H1 (cell line): ENCODE measurements around the gene PAX3. TPM values are rescaled to one million over a fixed set of nuclear protein-coding genes. Genes with fewer than 3 reads are reported as not detected.

Experiments used
- CBX8 ChIP-seq: fragments of 300-800, 300-1000 bp; sonication (generic); IDR thresholded peaks from 2 replicates; pipeline ENCODE4 v1.7.1; 2016; ENCODE audit warnings: low read depth, low read length, borderline replicate concordance
- GABPA ChIP-seq: IDR thresholded peaks from 2 replicates; pipeline ENCODE4 v1.6.1; 2011; ENCODE audit warnings: mild to moderate bottlenecking, low read length, moderate library complexity, borderline replicate concordance; ENCODE audit not compliant: insufficient read depth
- RFX5 ChIP-seq: IDR thresholded peaks from 2 replicates; pipeline ENCODE4 v1.6.1; 2011; ENCODE audit warnings: low read depth, low read length, improper control_type of control experiment, borderline replicate concordance
- RNF2 ChIP-seq: fragments of 200-900, 300-1000 bp; sonication (generic); IDR thresholded peaks from 2 replicates; pipeline ENCODE4 v1.7.1; 2016; ENCODE audit warnings: borderline replicate concordance, low read depth, mild to moderate bottlenecking, antibody characterized with exemption, low read length; ENCODE audit not compliant: poor library complexity, severe bottlenecking; ENCODE audit errors: missing control alignments
- SP1 ChIP-seq: IDR thresholded peaks from 2 replicates; pipeline ENCODE4 v1.6.1; 2011; ENCODE audit warnings: low read depth, low read length
- SUZ12 ChIP-seq: fragments of 200-600 bp; sonication (generic); IDR thresholded peaks from 2 replicates; pipeline ENCODE4 v1.6.1; 2012; ENCODE audit warnings: mild to moderate bottlenecking, inconsistent platforms, low read length, moderate library complexity, mixed read lengths
- YY1 ChIP-seq: IDR thresholded peaks from 2 replicates; pipeline ENCODE4 v1.6.1; 2011; ENCODE audit warnings: low read depth, mild to moderate bottlenecking, low read length
- polyA plus RNA-seq, 7 experiments: library from polyadenylated mRNA; depleted of rRNA in 3 of 7; stranded (reverse) in 5 of 7; unstranded in 2 of 7; fragments of >200 nt in 5 of 7; fragments of 200-250 nt in 2 of 7; gene quantifications; 1 replicate in 5 of 7; 2 replicates in 1 of 7; 4 replicates in 1 of 7; pipeline versions ENCODE4 v1.2.1 to v1.2.3, GENCODE V29; 2011 to 2013; ENCODE audit warnings: missing spikeins in 2 of 7, mixed read lengths in 2 of 7
- total RNA-seq: library from RNA; stranded (reverse); fragmentation: NEBNext Ultra II Directional; extraction: Animal tissue kit (Norgen Biotek cat#: 25700); gene quantifications from 2 replicates; pipeline ENCODE4 v1.2.1, GENCODE V29; 2021
- TF ChIP-seq, protein P1 (sequence below): fragments of 300-600 bp; sonication (generic); IDR thresholded peaks from 2 replicates; pipeline ENCODE4 v1.7.1; 2012; ENCODE audit warnings: low read length, moderate library complexity, mild to moderate bottlenecking, inconsistent platforms; ENCODE audit not compliant: insufficient replicate concordance

PAX3 gene
- total and polyA plus RNA-seq, 2 of the 8 experiments (the other 6 are each of a cell fraction or from before 2014, with no cell fraction given), result 0.33 TPM; not detected in 1

DNA sequence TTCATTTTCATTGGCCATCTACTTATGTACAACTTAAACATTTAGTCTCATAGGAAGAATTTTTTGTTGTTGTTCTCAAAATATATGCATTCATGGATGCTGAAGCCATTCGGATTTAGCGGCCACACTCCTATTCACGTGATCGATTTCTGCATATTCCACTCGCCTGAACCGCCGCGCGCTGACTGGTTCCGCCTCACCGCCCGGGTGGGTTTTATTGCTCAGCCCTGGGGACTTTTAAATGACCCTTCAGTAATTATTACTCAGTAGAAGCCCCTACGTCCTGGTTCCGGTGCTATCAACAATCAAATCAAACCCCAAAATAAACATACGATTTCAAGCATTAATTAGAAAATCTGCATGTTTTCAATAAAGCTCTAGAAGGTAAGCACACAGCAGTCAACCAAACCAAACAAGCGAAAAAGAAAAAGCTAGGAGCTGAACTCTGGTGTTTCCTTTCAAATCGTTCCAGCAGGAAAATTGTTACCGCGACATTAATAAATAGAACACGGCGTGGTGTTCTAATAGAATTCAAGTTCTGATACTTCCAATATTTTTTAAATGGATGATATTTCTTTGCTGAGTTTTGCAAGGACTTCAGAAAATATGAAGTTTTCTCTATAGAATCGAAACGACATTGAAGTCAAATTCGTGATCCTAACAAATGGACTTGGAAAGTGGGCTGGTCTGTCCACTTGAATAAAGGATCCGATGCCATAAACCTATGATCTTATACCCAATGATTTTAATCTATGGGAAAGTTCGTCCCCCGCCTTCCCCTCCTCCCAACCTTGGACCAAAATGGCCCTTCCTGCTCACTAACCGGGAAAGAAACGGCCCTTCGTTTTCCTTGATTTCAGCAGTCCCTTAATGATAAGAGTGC, 9.3 kb downstream of the PAX3 start (continued):
- TF ChIP-seq, protein P1, sequence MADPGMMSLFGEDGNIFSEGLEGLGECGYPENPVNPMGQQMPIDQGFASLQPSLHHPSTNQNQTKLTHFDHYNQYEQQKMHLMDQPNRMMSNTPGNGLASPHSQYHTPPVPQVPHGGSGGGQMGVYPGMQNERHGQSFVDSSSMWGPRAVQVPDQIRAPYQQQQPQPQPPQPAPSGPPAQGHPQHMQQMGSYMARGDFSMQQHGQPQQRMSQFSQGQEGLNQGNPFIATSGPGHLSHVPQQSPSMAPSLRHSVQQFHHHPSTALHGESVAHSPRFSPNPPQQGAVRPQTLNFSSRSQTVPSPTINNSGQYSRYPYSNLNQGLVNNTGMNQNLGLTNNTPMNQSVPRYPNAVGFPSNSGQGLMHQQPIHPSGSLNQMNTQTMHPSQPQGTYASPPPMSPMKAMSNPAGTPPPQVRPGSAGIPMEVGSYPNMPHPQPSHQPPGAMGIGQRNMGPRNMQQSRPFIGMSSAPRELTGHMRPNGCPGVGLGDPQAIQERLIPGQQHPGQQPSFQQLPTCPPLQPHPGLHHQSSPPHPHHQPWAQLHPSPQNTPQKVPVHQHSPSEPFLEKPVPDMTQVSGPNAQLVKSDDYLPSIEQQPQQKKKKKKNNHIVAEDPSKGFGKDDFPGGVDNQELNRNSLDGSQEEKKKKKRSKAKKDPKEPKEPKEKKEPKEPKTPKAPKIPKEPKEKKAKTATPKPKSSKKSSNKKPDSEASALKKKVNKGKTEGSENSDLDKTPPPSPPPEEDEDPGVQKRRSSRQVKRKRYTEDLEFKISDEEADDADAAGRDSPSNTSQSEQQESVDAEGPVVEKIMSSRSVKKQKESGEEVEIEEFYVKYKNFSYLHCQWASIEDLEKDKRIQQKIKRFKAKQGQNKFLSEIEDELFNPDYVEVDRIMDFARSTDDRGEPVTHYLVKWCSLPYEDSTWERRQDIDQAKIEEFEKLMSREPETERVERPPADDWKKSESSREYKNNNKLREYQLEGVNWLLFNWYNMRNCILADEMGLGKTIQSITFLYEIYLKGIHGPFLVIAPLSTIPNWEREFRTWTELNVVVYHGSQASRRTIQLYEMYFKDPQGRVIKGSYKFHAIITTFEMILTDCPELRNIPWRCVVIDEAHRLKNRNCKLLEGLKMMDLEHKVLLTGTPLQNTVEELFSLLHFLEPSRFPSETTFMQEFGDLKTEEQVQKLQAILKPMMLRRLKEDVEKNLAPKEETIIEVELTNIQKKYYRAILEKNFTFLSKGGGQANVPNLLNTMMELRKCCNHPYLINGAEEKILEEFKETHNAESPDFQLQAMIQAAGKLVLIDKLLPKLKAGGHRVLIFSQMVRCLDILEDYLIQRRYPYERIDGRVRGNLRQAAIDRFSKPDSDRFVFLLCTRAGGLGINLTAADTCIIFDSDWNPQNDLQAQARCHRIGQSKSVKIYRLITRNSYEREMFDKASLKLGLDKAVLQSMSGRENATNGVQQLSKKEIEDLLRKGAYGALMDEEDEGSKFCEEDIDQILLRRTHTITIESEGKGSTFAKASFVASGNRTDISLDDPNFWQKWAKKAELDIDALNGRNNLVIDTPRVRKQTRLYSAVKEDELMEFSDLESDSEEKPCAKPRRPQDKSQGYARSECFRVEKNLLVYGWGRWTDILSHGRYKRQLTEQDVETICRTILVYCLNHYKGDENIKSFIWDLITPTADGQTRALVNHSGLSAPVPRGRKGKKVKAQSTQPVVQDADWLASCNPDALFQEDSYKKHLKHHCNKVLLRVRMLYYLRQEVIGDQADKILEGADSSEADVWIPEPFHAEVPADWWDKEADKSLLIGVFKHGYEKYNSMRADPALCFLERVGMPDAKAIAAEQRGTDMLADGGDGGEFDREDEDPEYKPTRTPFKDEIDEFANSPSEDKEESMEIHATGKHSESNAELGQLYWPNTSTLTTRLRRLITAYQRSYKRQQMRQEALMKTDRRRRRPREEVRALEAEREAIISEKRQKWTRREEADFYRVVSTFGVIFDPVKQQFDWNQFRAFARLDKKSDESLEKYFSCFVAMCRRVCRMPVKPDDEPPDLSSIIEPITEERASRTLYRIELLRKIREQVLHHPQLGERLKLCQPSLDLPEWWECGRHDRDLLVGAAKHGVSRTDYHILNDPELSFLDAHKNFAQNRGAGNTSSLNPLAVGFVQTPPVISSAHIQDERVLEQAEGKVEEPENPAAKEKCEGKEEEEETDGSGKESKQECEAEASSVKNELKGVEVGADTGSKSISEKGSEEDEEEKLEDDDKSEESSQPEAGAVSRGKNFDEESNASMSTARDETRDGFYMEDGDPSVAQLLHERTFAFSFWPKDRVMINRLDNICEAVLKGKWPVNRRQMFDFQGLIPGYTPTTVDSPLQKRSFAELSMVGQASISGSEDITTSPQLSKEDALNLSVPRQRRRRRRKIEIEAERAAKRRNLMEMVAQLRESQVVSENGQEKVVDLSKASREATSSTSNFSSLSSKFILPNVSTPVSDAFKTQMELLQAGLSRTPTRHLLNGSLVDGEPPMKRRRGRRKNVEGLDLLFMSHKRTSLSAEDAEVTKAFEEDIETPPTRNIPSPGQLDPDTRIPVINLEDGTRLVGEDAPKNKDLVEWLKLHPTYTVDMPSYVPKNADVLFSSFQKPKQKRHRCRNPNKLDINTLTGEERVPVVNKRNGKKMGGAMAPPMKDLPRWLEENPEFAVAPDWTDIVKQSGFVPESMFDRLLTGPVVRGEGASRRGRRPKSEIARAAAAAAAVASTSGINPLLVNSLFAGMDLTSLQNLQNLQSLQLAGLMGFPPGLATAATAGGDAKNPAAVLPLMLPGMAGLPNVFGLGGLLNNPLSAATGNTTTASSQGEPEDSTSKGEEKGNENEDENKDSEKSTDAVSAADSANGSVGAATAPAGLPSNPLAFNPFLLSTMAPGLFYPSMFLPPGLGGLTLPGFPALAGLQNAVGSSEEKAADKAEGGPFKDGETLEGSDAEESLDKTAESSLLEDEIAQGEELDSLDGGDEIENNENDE, result peak; percentile 1
- 0 out of 2 replicates have a peak, but pooled peaks have one; percentile 12 for TF ChIP-seq SP1
- peak; percentile 98 for TF ChIP-seq RNF2
- no peak for TF ChIP-seq GABPA
- TF ChIP-seq CBX8, result peak; percentile 92; the same call in 1 of the 2 replicates
- TF ChIP-seq YY1, result no peak
- TF ChIP-seq SUZ12, result peak; percentile 83
- TF ChIP-seq RFX5, result no peak
